Measurements from ENCODE around the gene SMCR8.

- TF ChIP-seq POLR2A (IDR thresholded peaks at IDR 0.05), result no peak
- no peak for TF ChIP-seq CTCF (IDR thresholded peaks at IDR 0.05)
Measured at GRCh38 chr17:18320301-18320700, 5.2 kb downstream of the SMCR8 start.

All from uterus (tissue), 2 donors.